ENCODE data around the gene GALNT14. TPM values are rescaled to one million over a fixed set of nuclear protein-coding genes. Genes with fewer than 3 reads are reported as not detected.

Gene GALNT14
- total RNA-seq, 1 experiment from 2014 or later = 2.7 TPM

GRCh38 chr2:31110431-31110830 is 27.8 kb downstream of the GALNT14 start:
- no peak for DNase-seq
- Histone ChIP-seq H3K9ac (ENCODE audit: extremely low read depth, insufficient read length, low read length) (no peak overlapping the region), H3K23me2 (ENCODE audit: insufficient read length, low read depth, low read length, poor library complexity, severe bottlenecking) (no peaks in the 10 kb centered on the region), H2BK5ac (ENCODE audit: insufficient read length, low read length) (no peak overlapping the region), H3K56ac (ENCODE audit: insufficient read length, low read depth, low read length) (no peak overlapping the region), H2BK20ac (ENCODE audit: low read depth, low read length, poor library complexity, severe bottlenecking) (no peak overlapping the region), H3K18ac (ENCODE audit: insufficient read length, low read depth, low read length) (no peak overlapping the region), H3K23ac (ENCODE audit: insufficient read length, low read depth, low read length) (no peak overlapping the region), H2AK5ac (ENCODE audit: insufficient read length, low read length) (no peak overlapping the region), H3K4ac (ENCODE audit: low read depth, low read length) (no peak overlapping the region), H3K79me1 (ENCODE audit: insufficient read depth, low read depth, low read length, poor library complexity, severe bottlenecking) (no peaks in the 10 kb centered on the region), H3K14ac (ENCODE audit: insufficient read depth, low read length) (no peak overlapping the region; the same call in 1 of the 2 replicates), H3K27me3 (ENCODE audit: insufficient read depth, low read length) (no peaks in the 10 kb centered on the region), H3K27ac (ENCODE audit: insufficient read length, low read depth, low read length) (no peak overlapping the region), H4K8ac (replicated peaks; ENCODE audit: insufficient read length, low read depth, low read length) (no peak overlapping the region), H2BK15ac (ENCODE audit: low read depth, low read length) (no peak overlapping the region), H3T11ph (ENCODE audit: low read length) (no peak overlapping the region), H3K4me1 (ENCODE audit: insufficient read depth, low read length) (no peaks in the 10 kb centered on the region), H2BK12ac (ENCODE audit: insufficient read length, low read depth, low read length) (no peak overlapping the region), H3K9me3 (ENCODE audit: control insufficient read depth, low read depth, low read length) (no peaks in the 10 kb centered on the region), H4K20me1 (ENCODE audit: control insufficient read depth, insufficient read depth, insufficient read length) (no peaks in the 10 kb centered on the region), H2AFZ (ENCODE audit: low read length) (no peak overlapping the region), H4K5ac (ENCODE audit: insufficient read length, low read depth, low read length) (no peak overlapping the region), H2BK120ac (ENCODE audit: low read depth, low read length, poor library complexity, severe bottlenecking) (no peak overlapping the region), H4K91ac (ENCODE audit: insufficient read length, low read depth, low read length) (no peak overlapping the region), H3K4me2 (ENCODE audit: insufficient read depth, insufficient read length, low read length) (no peak overlapping the region), H3K79me2 (ENCODE audit: insufficient read depth, low read length) (no peaks in the 10 kb centered on the region)
- peaks cover 5 to 22% (median 11%) of the 10 kb centered on the region in 3 experiments for H3K36me3 Mint-ChIP-seq (ENCODE audit: insufficient read depth in 1 of 3, low read depth in 3 of 3)
- no CpG with 5 or more reads among the region's 3 CpGs for WGBS (ENCODE audit: extremely low coverage, insufficient read length, low lambda C conversion rate)
- peaks cover 19 to 24% of the 10 kb centered on the region in 2 experiments for H3K9me3 Mint-ChIP-seq
- no peak for TF ChIP-seq CTCF (conservative IDR thresholded peaks at IDR 0.05)
- peaks cover 71% of the 10 kb centered on the region for H3K27me3 Mint-ChIP-seq (ENCODE audit: low read depth)
- no peak overlapping the region; a peak in 1 of 7 replicates for H3K27ac Mint-ChIP-seq
- H3K4me1 Mint-ChIP-seq = 0 out of 4 replicates have a peak, but pooled peaks cover 0 to 2% of the 10 kb centered on the region in 2 experiments
- H3K4me3 Mint-ChIP-seq = no peak overlapping the region

Data from H9 (cell line).